HL-60 (cell line): ENCODE measurements around the gene OPRL1.

ENCODE experiments used
- DNase-seq, 2 experiments: peaks; one replicate each; pipeline ENCODE4 v3.0.0-alpha.2; 2010 to 2020; ENCODE audit warnings: low read depth in 1 of 2, low spot score in 1 of 2
- H3K27ac ChIP-seq: fragments of 250-450 bp; sonication (Bioruptor Pico); replicated peaks from 2 replicates; pipeline ENCODE4 v1.5.1; 2020; ENCODE audit warnings: mild to moderate bottlenecking, moderate library complexity
- H3K27me3 ChIP-seq: fragments of 250-450 bp; sonication (Bioruptor Pico); 2 replicates; pipeline ENCODE4 v1.5.1; 2021; ENCODE audit warnings: mild to moderate bottlenecking, moderate library complexity; ENCODE audit not compliant: insufficient read depth, poor library complexity, severe bottlenecking
- H3K4me3 ChIP-seq: replicated peaks from 2 replicates; pipeline ENCODE4 v1.5.1; 2011; ENCODE audit warnings: mild to moderate bottlenecking, control low read depth, low read length; ENCODE audit not compliant: insufficient read depth
- GABPA ChIP-seq: IDR thresholded peaks from 2 replicates; pipeline ENCODE4 v1.6.1; 2012; ENCODE audit warnings: low read depth
- POLR2AphosphoS5 ChIP-seq: IDR thresholded peaks from 2 replicates; pipeline ENCODE4 v1.6.1; 2012; ENCODE audit warnings: low read depth
- SPI1 ChIP-seq: IDR thresholded peaks from 2 replicates; pipeline ENCODE4 v1.6.1; 2012; ENCODE audit warnings: low read depth, mild to moderate bottlenecking, borderline replicate concordance
- TF ChIP-seq, protein P1 (sequence below): IDR thresholded peaks from one replicate; pipeline ENCODE4 v1.5.1; 2011; ENCODE audit warnings: low read length, control low read depth, inconsistent platforms; ENCODE audit not compliant: insufficient read depth
- TF ChIP-seq, protein P2 (sequence below): IDR thresholded peaks from 2 replicates; pipeline ENCODE4 v1.6.1; 2012; ENCODE audit warnings: low read depth; ENCODE audit not compliant: insufficient replicate concordance

The OPRL1 gene

DNA sequence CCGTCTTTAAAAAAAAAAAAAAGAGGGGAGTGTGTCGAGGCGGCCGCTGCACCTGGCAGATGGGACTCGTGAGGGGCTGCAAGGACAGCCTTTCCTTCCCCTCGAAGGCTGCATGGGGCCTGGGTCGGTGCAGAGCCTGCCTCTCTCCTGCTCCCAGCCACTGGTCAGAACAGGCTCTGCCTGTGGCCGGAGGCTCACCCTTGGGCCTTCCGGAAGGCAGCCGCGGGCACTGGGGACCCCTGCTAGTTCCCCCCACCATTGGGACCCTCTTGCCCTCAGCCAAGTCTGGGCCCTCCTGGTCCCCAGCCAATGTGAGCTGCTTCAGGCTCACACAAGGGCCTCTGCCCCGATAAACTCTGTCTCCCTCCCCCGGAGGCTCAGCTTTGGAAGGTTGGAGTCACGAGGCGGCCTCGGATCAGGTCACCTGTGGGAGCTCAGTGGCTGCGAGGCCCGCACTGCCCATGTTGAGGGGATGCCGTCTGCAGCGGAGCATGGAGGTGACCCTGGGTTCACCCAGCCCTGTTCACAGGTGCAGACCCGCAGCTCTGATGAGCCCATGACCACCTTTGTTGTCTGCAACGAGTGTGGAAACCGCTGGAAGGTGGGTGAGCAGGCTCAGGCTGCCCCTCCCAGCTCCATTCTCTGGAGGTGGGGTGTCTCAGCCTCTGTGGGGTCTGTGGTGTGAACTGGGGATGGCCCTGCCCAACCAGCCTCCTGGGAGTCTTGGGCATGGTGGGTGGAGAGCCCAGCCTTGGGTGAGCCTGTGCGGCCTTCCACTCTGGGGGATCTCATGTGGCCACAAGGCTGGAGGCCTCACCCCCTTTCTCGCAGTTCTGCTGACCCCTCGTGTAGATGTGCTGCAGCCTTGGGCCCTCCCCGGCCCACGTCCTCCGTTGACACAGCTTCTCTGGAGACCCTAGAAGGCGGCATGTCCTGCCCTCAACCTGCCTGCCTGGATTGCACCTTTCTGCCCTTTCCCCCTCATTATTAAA is 8.2 kb upstream of the OPRL1 start:
- Histone ChIP-seq H3K4me3 (no peak overlapping the region), H3K27ac (peak overlapping the region; percentile 29), H3K27me3 (no peaks in the 10 kb centered on the region)
- DNase-seq = no peak
- no peak for TF ChIP-seq SPI1
- TF ChIP-seq POLR2AphosphoS5 = peak; percentile 77

- no peak for DNase-seq
- no peak for TF ChIP-seq GABPA
- peak; percentile 44; the same call in 1 of the 2 replicates for TF ChIP-seq POLR2AphosphoS5
- no peak overlapping the region for H3K4me3 ChIP-seq
- no peaks in the 10 kb centered on the region for H3K27me3 ChIP-seq
- peak overlapping the region; percentile 29 for H3K27ac ChIP-seq
Measured at GRCh38 chr20:64072498-64073063, 7.3 kb upstream of the OPRL1 start.

DNA sequence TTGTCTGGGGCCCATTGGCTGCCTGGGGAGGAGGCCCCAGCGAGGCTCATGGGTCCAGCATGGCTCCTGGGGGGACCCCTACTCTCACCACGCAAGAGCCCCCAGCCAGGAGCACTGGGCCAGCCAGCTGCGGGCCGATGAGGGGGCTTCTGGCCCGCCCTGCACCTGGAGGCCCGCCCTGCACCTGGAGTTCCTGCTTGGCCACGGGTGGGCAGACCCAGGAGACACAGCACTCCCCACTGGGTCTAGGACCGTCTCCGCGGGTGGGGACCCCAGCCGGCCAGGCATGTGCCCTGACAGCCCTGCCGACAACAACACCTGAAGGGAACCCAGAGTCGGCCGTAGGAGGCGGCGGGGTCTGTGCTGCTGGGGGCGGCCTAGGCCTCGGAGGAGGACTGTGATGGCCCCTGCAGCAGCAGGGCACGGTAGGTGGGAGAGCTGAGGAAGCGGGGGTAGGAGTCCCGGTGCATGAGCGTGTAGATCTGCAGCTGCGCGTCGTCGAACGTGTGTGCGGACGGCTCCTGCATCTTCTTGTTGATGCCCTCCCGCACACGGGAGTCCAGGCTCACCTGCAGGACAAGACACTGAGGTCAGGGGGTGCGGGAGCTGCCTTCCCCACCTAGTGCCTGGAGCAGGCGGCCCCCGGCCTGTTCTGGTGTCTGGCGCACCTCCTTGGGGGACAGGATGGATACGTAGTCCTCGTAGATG is 6.3 kb upstream of the OPRL1 start:
- no peak overlapping the region for H3K4me3 ChIP-seq
- H3K27ac ChIP-seq = no peak overlapping the region; the same call in 1 of the 2 replicates
- TF ChIP-seq POLR2AphosphoS5 (no peak), GABPA (no peak), SPI1 (no peak)
- TF ChIP-seq, protein P1, sequence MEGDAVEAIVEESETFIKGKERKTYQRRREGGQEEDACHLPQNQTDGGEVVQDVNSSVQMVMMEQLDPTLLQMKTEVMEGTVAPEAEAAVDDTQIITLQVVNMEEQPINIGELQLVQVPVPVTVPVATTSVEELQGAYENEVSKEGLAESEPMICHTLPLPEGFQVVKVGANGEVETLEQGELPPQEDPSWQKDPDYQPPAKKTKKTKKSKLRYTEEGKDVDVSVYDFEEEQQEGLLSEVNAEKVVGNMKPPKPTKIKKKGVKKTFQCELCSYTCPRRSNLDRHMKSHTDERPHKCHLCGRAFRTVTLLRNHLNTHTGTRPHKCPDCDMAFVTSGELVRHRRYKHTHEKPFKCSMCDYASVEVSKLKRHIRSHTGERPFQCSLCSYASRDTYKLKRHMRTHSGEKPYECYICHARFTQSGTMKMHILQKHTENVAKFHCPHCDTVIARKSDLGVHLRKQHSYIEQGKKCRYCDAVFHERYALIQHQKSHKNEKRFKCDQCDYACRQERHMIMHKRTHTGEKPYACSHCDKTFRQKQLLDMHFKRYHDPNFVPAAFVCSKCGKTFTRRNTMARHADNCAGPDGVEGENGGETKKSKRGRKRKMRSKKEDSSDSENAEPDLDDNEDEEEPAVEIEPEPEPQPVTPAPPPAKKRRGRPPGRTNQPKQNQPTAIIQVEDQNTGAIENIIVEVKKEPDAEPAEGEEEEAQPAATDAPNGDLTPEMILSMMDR = no peak
- TF ChIP-seq, protein P2, sequence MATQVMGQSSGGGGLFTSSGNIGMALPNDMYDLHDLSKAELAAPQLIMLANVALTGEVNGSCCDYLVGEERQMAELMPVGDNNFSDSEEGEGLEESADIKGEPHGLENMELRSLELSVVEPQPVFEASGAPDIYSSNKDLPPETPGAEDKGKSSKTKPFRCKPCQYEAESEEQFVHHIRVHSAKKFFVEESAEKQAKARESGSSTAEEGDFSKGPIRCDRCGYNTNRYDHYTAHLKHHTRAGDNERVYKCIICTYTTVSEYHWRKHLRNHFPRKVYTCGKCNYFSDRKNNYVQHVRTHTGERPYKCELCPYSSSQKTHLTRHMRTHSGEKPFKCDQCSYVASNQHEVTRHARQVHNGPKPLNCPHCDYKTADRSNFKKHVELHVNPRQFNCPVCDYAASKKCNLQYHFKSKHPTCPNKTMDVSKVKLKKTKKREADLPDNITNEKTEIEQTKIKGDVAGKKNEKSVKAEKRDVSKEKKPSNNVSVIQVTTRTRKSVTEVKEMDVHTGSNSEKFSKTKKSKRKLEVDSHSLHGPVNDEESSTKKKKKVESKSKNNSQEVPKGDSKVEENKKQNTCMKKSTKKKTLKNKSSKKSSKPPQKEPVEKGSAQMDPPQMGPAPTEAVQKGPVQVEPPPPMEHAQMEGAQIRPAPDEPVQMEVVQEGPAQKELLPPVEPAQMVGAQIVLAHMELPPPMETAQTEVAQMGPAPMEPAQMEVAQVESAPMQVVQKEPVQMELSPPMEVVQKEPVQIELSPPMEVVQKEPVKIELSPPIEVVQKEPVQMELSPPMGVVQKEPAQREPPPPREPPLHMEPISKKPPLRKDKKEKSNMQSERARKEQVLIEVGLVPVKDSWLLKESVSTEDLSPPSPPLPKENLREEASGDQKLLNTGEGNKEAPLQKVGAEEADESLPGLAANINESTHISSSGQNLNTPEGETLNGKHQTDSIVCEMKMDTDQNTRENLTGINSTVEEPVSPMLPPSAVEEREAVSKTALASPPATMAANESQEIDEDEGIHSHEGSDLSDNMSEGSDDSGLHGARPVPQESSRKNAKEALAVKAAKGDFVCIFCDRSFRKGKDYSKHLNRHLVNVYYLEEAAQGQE = no peak
- no peak for DNase-seq
- no peaks in the 10 kb centered on the region for H3K27me3 ChIP-seq

DNA sequence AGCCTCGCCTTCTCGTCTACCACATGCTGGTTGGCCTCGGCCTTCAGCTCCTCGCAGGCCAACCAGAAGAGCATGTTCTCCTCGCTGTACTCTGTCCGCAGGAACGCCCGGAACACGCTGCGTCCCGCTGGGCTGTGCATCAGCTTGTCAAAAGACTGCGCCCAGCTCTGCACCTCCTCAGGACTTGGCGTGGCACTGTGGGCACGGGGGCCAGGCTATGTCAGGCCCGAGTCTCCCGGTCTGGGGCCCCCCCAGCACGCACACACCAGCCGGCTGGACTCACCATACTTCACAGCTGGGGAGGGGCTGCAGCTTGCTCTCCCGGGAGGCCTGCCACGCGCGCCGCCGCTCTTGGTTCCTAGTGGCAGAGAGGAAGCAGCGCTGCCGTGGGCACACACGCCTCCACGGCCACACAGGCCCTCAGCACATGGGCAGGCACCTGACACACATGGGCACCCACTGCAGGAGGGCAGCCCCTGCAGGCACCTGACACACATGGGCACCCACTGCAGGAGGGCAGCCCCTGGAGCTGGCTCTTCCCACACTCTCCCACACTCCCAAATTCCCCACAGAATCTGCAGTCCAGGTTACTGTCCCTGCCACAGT is 5.6 kb upstream of the OPRL1 start:
- H3K27me3 ChIP-seq = no peaks in the 10 kb centered on the region
- no peak for DNase-seq
- H3K4me3 ChIP-seq = no peak overlapping the region
- no peak for TF ChIP-seq POLR2AphosphoS5
- TF ChIP-seq, protein P2 = no peak
- TF ChIP-seq GABPA = no peak
- TF ChIP-seq SPI1 = no peak
- TF ChIP-seq, protein P1 = no peak
- peak overlapping the region; percentile 97 for H3K27ac ChIP-seq
